ENCODE results near the gene AK4.

- no peak for TF ChIP-seq CTCF (IDR thresholded peaks at IDR 0.05 in 4 of 5, conservative IDR thresholded peaks at IDR 0.05 in 1 of 5)
- TF ChIP-seq POLR2A (IDR thresholded peaks at IDR 0.05) = no peak
Observed at GRCh38 chr1:65230731-65231481, 82.9 kb downstream of the AK4 start.
